IPS-20b (cell line): ENCODE data around the gene TWIST2.

Experiments used
- H3K27ac ChIP-seq: one replicate; pipeline ENCODE4 v1.5.1; 2013; ENCODE audit warnings: low read length
- H3K27me3 ChIP-seq: 2 replicates; pipeline ENCODE4 v1.6.1; 2013; ENCODE audit warnings: mild to moderate bottlenecking, low read length, inconsistent platforms; ENCODE audit not compliant: insufficient read depth
- H3K36me3 ChIP-seq: 2 replicates; pipeline ENCODE4 v1.6.1; 2013; ENCODE audit warnings: low read depth, mild to moderate bottlenecking, inconsistent platforms, low read length, moderate library complexity; ENCODE audit not compliant: insufficient read depth
- H3K4me1 ChIP-seq: 2 replicates; pipeline ENCODE4 v1.6.1; 2013; ENCODE audit warnings: mild to moderate bottlenecking, control low read depth, inconsistent platforms, low read length, moderate library complexity; ENCODE audit not compliant: insufficient read depth
- H3K4me3 ChIP-seq: 2 replicates; pipeline ENCODE4 v1.5.1; 2013; ENCODE audit warnings: mild to moderate bottlenecking, low read length, inconsistent platforms
- H3K9ac ChIP-seq: 2 replicates; pipeline ENCODE4 v1.6.1; 2013; ENCODE audit warnings: low read depth, mild to moderate bottlenecking, inconsistent platforms, low read length, moderate library complexity
- H3K9me3 ChIP-seq: 2 replicates; pipeline ENCODE4 v1.6.1; 2013; ENCODE audit warnings: mild to moderate bottlenecking, low read depth, low read length, inconsistent platforms; ENCODE audit not compliant: insufficient read depth

Gene TWIST2

GRCh38 chr2:238942726-238943300 lies 94.9 kb downstream of the TWIST2 start:
- H3K4me3 ChIP-seq, result no peak overlapping the region
- H3K27ac ChIP-seq, result no peak overlapping the region
- no peaks in the 10 kb centered on the region for H3K9me3 ChIP-seq
- H3K4me1 ChIP-seq, result no peaks in the 10 kb centered on the region
- H3K36me3 ChIP-seq, result no peaks in the 10 kb centered on the region
- H3K27me3 ChIP-seq, result no peaks in the 10 kb centered on the region
- H3K9ac ChIP-seq, result no peak overlapping the region

GRCh38 chr2:238943338-238944067 lies 95.6 kb downstream of the TWIST2 start:
- no peak overlapping the region for H3K9ac ChIP-seq
- no peaks in the 10 kb centered on the region for H3K9me3 ChIP-seq
- H3K27ac ChIP-seq, result no peak overlapping the region
- no peaks in the 10 kb centered on the region for H3K4me1 ChIP-seq
- H3K36me3 ChIP-seq, result no peaks in the 10 kb centered on the region
- no peak overlapping the region for H3K4me3 ChIP-seq
- no peaks in the 10 kb centered on the region for H3K27me3 ChIP-seq

GRCh38 chr2:238945433-238946150 lies 97.7 kb downstream of the TWIST2 start:
- Histone ChIP-seq H3K4me3 (no peak overlapping the region), H3K27me3 (no peaks in the 10 kb centered on the region), H3K9ac (no peak overlapping the region), H3K4me1 (no peaks in the 10 kb centered on the region), H3K9me3 (no peaks in the 10 kb centered on the region), H3K36me3 (no peaks in the 10 kb centered on the region), H3K27ac (no peak overlapping the region)

- Histone ChIP-seq H3K27me3 (no peaks in the 10 kb centered on the region), H3K27ac (no peak overlapping the region), H3K4me3 (no peak overlapping the region), H3K36me3 (no peaks in the 10 kb centered on the region), H3K4me1 (no peaks in the 10 kb centered on the region), H3K9ac (no peak overlapping the region), H3K9me3 (no peaks in the 10 kb centered on the region)
These were observed 98.7 kb downstream of the TWIST2 start for GRCh38 chr2:238946318-238947242.

- Histone ChIP-seq H3K9ac (no peak overlapping the region), H3K4me3 (no peak overlapping the region), H3K27ac (no peak overlapping the region)
These were observed 99.4 kb downstream of the TWIST2 start for GRCh38 chr2:238947243-238947760.

GRCh38 chr2:238947920-238948710 lies 100.2 kb downstream of the TWIST2 start:
- Histone ChIP-seq H3K36me3 (no peaks in the 10 kb centered on the region), H3K27me3 (no peaks in the 10 kb centered on the region), H3K4me3 (no peak overlapping the region), H3K4me1 (no peaks in the 10 kb centered on the region), H3K27ac (no peak overlapping the region), H3K9ac (no peak overlapping the region), H3K9me3 (no peaks in the 10 kb centered on the region)

More at GRCh38 chr2:238947243-238947760, 99.4 kb downstream of the TWIST2 start:
- H3K4me1 ChIP-seq, result no peaks in the 10 kb centered on the region
- no peaks in the 10 kb centered on the region for H3K27me3 ChIP-seq
- H3K36me3 ChIP-seq, result no peaks in the 10 kb centered on the region
- H3K9me3 ChIP-seq, result no peaks in the 10 kb centered on the region

- Histone ChIP-seq H3K9ac (no peak overlapping the region), H3K4me3 (no peak overlapping the region), H3K27me3 (no peaks in the 10 kb centered on the region), H3K9me3 (no peaks in the 10 kb centered on the region), H3K36me3 (no peaks in the 10 kb centered on the region), H3K4me1 (no peaks in the 10 kb centered on the region), H3K27ac (no peak overlapping the region)
These were observed 101.1 kb downstream of the TWIST2 start for GRCh38 chr2:238948765-238949641.

- Histone ChIP-seq H3K27me3 (no peaks in the 10 kb centered on the region), H3K9ac (no peak overlapping the region), H3K4me1 (no peaks in the 10 kb centered on the region), H3K9me3 (no peaks in the 10 kb centered on the region), H3K4me3 (no peak overlapping the region), H3K36me3 (no peaks in the 10 kb centered on the region), H3K27ac (no peak overlapping the region)
These were observed 101.9 kb downstream of the TWIST2 start for GRCh38 chr2:238949710-238950345.

GRCh38 chr2:238950551-238950950 lies 102.7 kb downstream of the TWIST2 start:
- H3K9me3 ChIP-seq, result no peaks in the 10 kb centered on the region
- no peak overlapping the region for H3K27ac ChIP-seq
- no peaks in the 10 kb centered on the region for H3K36me3 ChIP-seq
- no peak overlapping the region for H3K4me3 ChIP-seq
- no peaks in the 10 kb centered on the region for H3K4me1 ChIP-seq
- H3K27me3 ChIP-seq, result no peaks in the 10 kb centered on the region
- no peak overlapping the region for H3K9ac ChIP-seq
